Heart right ventricle (tissue), 16 donors: ENCODE data around the gene CLASP2. TPM values are rescaled to one million over a fixed set of nuclear protein-coding genes. Genes with fewer than 3 reads are reported as not detected.
"Not testable (repeated sequence)": the region's sequence is repeated elsewhere in the genome, so short reads cannot be mapped to it uniquely, and the experiment has no call there.

ENCODE experiments used
- ATAC-seq, 8 donors: fragments of 200-7000 bp; cut with Tn5 transposase; one replicate each; pipeline ENCODE4 v1.9.1; 2020; ENCODE audit warnings: mild to moderate bottlenecking in 8 of 8, moderate library complexity in 8 of 8, moderate number of reproducible peaks in 1 of 8
- DNase-seq, 2 donors: peaks; one replicate each; pipeline ENCODE4 v3.0.0-alpha.2; 2020
- H3K27ac ChIP-seq, 10 donors: fragments of 200-600 bp; sonication (generic) in 2 of 10; one replicate each; pipeline versions ENCODE4 v1.5.0 to v1.8.0; 2020 to 2022; ENCODE audit warnings: mild to moderate bottlenecking in 3 of 10
- H3K27me3 ChIP-seq, 7 donors: fragments of 200-600 bp; one replicate each; pipeline ENCODE4 v1.8.0; 2021 to 2022; ENCODE audit warnings: mild to moderate bottlenecking in 2 of 7
- H3K36me3 ChIP-seq, 9 donors: fragments of 200-600 bp; sonication (generic) in 1 of 9; one replicate each; pipeline versions ENCODE4 v1.5.0 to v1.8.0; 2020 to 2022; ENCODE audit warnings: mild to moderate bottlenecking in 2 of 9
- H3K4me1 ChIP-seq, 9 donors: fragments of 200-600 bp; sonication (generic) in 1 of 9; one replicate each; pipeline versions ENCODE4 v1.5.0 to v1.8.0; 2020 to 2022; ENCODE audit warnings: mild to moderate bottlenecking in 4 of 9
- H3K4me3 ChIP-seq, 10 donors: fragments of 200-600 bp; sonication (generic) in 2 of 10; one replicate each; pipeline versions ENCODE4 v1.5.0 to v1.8.0; 2020 to 2022; ENCODE audit warnings: mild to moderate bottlenecking in 7 of 10, moderate library complexity in 2 of 10
- H3K9me3 ChIP-seq, 11 donors: fragments of 200-600 bp in 10 of 11; sonication (generic) in 2 of 11; one replicate each; pipeline versions ENCODE4 v1.5.0 to v1.8.0; 2013 to 2022; ENCODE audit warnings: mild to moderate bottlenecking in 2 of 11, control low read depth in 1 of 11, moderate library complexity in 1 of 11
- WGBS, 2 donors: extraction: QIAGEN DNeasy Blood & Tissue Kit; methylation state at CpG; one replicate each; pipeline ENCODE4 v1.1.7; 2013; ENCODE audit warnings: inconsistent platforms in 1 of 2; 5-methylcytosine and 5-hydroxymethylcytosine counted together
- intact Hi-C, 10 donors: fragments of 100-400 bp; cut with DNase I; formaldehyde crosslinking; loops; one replicate each; pipeline versions ENCODE4 v1.11.1 to v1.14.2; 2022
- polyA plus RNA-seq, 2 donors: library from polyadenylated mRNA; stranded (reverse); fragments of 200-250 nt; gene quantifications; one replicate each; pipeline ENCODE4 v1.2.3, GENCODE V29; 2013
- total RNA-seq, 10 donors: library from RNA; stranded (reverse); fragmentation: NEBNext Ultra II Directional in 3 of 10; extraction: Animal tissue kit (Norgen Biotek cat#: 25700) in 3 of 10; gene quantifications; one replicate each; pipeline versions ENCODE4 v1.2.1 to v1.2.4, GENCODE V29; 2021 to 2023
- TF ChIP-seq, protein P1 (sequence below), 9 donors: fragments of 200-600 bp; sonication (generic) in 2 of 9; IDR thresholded peaks; one replicate each; pipeline versions ENCODE4 v1.5.0 to v1.8.0; 2021 to 2022; ENCODE audit warnings: antibody characterized with exemption in 9 of 9, mild to moderate bottlenecking in 5 of 9, moderate library complexity in 1 of 9
- donor health status: Arrhythmogenic right ventricular cardiomyopathy.
- donor health status: ischemic (EF 13 %, LVEDD 7.1; RV severe dilation, severe dysfunction).
- donor health status: healthy with polysubstance abuse.
- donor health status: DM: no; HTN: yes; CAD: no.
- donor health status: DM: no; HTN: no; CAD: no.
- donor health status: ischemic (EF 25% LVEDD 6.9; RV normal size, moderate dysfunction).
- donor health status: ischemic (EF 25% LVEDD 5.7; RV mildly dilated, moderate dysfunction).
- donor health status: healthy.
- donor health status: DM: yes; HTN: yes; CAD: no.
- donor health status: Ischemic cardiomyopathy.
- donor health status: ischemic (EF 35%, LVEDD 5.7; RV mildly dilated, moderate dysfunction).
- donor health status: nonischemic (EF 11% LVEDD 7.7; RV severe dilation, severe dysfunction).
- donor health status: DM: yes; HTN: yes; CAD: no.
- donor health status: PGD.
- donor health status: ischemic (EF 29% LVEDD 5.4; RV normal size, mild dysfunction).
- donor health status: nonischemic (EF 23%, LVEDD 6.1; RV moderate dilation, normal function).

CLASP2 gene
- total and polyA plus RNA-seq, 12 donors = 9.7 to 107 (median 84.9) TPM

DNA sequence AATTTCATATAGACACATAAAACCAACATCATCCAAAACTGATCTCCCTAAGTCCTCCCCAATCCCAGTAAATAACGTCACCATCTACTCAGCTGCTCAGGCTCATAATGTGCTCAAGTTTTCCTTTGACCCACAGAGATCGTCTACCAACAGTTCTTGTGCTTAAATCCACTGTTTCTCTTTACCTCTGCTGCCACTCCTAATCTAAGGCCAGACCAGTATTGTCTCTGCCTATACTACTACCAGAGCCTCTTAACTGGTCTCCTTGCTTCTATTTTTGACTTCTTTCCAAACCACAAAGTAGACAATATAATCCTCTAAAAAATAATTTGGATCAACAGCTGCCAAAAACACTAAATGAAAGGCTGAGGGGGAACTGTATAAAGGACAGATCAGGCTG, 65.3 kb downstream of the CLASP2 start:
- Histone ChIP-seq H3K9me3 (no peaks in the 10 kb centered on the region), H3K36me3 (peaks cover 0 to 2% (median 0%) of the 10 kb centered on the region in 9 donors), H3K27me3 (no peaks in the 10 kb centered on the region), H3K4me3 (no peak overlapping the region), H3K4me1 (peaks cover 0 to 64% (median 34%) of the 10 kb centered on the region in 9 donors), H3K27ac (no peak overlapping the region)
- ATAC-seq = no peak
- WGBS, 2 donors = 74 to 81% methylated on average over 2 of the region's 2 CpGs
- TF ChIP-seq, protein P1, sequence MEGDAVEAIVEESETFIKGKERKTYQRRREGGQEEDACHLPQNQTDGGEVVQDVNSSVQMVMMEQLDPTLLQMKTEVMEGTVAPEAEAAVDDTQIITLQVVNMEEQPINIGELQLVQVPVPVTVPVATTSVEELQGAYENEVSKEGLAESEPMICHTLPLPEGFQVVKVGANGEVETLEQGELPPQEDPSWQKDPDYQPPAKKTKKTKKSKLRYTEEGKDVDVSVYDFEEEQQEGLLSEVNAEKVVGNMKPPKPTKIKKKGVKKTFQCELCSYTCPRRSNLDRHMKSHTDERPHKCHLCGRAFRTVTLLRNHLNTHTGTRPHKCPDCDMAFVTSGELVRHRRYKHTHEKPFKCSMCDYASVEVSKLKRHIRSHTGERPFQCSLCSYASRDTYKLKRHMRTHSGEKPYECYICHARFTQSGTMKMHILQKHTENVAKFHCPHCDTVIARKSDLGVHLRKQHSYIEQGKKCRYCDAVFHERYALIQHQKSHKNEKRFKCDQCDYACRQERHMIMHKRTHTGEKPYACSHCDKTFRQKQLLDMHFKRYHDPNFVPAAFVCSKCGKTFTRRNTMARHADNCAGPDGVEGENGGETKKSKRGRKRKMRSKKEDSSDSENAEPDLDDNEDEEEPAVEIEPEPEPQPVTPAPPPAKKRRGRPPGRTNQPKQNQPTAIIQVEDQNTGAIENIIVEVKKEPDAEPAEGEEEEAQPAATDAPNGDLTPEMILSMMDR (IDR thresholded peaks at IDR 0.05) = no peak
- DNase-seq = no peak
- intact Hi-C loops = no loop called here

DNA sequence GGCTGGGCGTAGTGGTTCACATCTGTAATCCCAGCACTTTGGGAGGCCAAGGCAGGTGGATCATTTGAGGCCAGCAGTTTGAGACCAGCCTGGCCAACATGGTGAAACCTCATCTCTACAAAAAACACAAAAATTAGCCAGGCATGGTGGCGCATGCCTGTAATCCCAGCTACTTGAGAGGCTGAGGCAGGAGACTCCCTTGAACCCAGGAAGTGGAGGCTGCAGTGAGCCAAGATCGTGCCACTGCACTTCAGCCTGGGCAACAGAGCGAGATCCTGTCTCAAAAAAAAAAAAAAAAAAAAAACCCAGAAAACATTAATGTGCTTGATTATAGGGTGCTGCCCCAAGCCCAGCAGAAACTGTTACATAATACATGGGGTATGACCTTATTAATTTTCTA, 67.0 kb downstream of the CLASP2 start:
- 95 to 97% methylated on average over 4 of the region's 4 CpGs for WGBS, 2 donors
- H3K27me3 ChIP-seq, ATAC-seq, H3K27ac ChIP-seq, intact Hi-C loops, DNase-seq, H3K9me3 ChIP-seq, H3K4me3 ChIP-seq: not testable (repeated sequence)
- peaks cover 0 to 11% (median 0%) of the 10 kb centered on the region in 9 donors for H3K36me3 ChIP-seq
- H3K4me1 ChIP-seq = peaks cover 0 to 52% (median 23%) of the 10 kb centered on the region in 9 donors

DNA sequence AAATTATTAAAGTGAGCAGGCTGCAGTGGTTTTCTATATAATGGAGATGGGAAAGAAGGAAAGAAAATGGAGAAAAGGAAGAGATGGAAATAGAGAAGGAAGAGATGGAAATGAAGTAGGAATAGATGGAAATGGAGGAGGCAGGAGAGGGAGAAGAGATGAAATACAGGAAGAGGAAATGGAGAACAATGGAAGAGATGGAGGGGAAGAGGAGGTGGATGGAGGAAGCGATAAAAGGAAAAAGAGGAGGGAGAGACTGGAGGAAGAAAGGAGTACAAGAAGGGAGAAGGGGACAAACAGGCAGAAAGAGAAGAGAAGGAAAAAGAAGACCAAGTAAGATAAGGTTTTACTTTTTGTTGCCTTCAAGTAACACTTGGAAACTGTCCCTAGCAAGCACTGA, 67.6 kb downstream of the CLASP2 start:
- DNase-seq (no peak), ATAC-seq (no peak)
- Histone ChIP-seq H3K4me1 (peaks cover 0 to 46% (median 23%) of the 10 kb centered on the region in 9 donors), H3K36me3 (peaks cover 0 to 11% (median 0%) of the 10 kb centered on the region in 9 donors), H3K27me3 (no peaks in the 10 kb centered on the region), H3K9me3 (no peaks in the 10 kb centered on the region), H3K4me3 (no peak overlapping the region), H3K27ac (no peak overlapping the region)
- intact Hi-C loops = no loop called here
- TF ChIP-seq, protein P1 (IDR thresholded peaks at IDR 0.05) = no peak
- 81 to 88% methylated on average over 1 of the region's 1 CpG for WGBS, 2 donors

DNA sequence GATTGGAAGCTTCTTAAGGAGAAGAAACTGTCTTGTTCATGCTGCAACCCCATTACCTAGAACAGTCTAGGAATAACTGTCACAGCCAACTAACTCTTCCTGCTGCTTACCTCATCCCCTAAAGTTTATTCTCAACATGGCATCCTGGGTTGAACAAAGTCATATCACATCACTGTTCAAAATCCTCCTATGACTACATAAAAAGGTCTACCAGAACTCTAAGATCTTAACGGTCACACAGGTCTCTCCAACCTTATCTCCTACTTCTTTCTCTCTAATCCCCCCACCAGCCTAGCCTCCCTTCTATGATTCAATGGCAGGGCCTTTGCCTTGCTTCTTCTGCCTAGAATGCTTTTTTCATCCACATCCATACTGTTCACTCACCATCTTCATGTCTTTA, 69.3 kb downstream of the CLASP2 start:
- ATAC-seq = no peak
- no peaks in the 10 kb centered on the region for H3K27me3 ChIP-seq
- no peak overlapping the region for H3K4me3 ChIP-seq
- WGBS, 2 donors = 76 to 80% methylated on average over 1 of the region's 1 CpG
- intact Hi-C loops = no loop called here
- TF ChIP-seq, protein P1 (IDR thresholded peaks at IDR 0.05) = no peak
- no peak for DNase-seq
- H3K4me1 ChIP-seq = peaks cover 0 to 46% (median 24%) of the 10 kb centered on the region in 9 donors
- H3K27ac ChIP-seq = no peak overlapping the region
- H3K9me3 ChIP-seq = no peaks in the 10 kb centered on the region
- peaks cover 0 to 20% (median 5%) of the 10 kb centered on the region in 9 donors for H3K36me3 ChIP-seq

DNA sequence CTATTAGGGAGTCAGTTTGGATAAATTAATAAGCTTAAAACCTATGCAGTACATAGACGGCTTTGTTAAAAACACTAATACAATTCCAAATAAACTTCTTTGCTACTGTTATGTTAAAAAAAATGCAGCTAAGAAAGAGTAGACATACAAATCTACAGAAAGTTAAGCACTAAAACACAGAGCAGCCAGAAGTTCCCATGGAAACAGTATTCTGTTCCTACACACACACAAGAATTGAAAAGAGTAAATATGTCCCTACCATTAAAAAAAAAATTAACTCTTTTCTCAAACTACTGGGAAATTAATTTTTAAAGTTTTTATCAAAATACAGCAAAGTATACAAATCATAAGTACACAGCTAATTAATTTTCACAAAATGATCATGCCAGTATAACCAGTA, 71.6 kb downstream of the CLASP2 start:
- Histone ChIP-seq H3K4me3 (no peak overlapping the region), H3K9me3 (no peaks in the 10 kb centered on the region), H3K36me3 (peaks cover 0 to 30% (median 5%) of the 10 kb centered on the region in 9 donors), H3K27ac (no peak overlapping the region), H3K4me1 (peaks cover 0 to 29% (median 10%) of the 10 kb centered on the region in 9 donors), H3K27me3 (no peaks in the 10 kb centered on the region)
- DNase-seq (no peak), ATAC-seq (no peak)
- WGBS, 2 donors = 90 to 92% methylated on average over 1 of the region's 1 CpG
- intact Hi-C loops = no loop called here
- TF ChIP-seq, protein P1 (IDR thresholded peaks at IDR 0.05) = no peak
